ENCODE data around the gene SERP1. TPM values are rescaled to one million over a fixed set of nuclear protein-coding genes. Genes with fewer than 3 reads are reported as not detected.

SERP1 gene
- total RNA-seq, 2 donors from 2014 or later, result 123 to 148 TPM

DNA sequence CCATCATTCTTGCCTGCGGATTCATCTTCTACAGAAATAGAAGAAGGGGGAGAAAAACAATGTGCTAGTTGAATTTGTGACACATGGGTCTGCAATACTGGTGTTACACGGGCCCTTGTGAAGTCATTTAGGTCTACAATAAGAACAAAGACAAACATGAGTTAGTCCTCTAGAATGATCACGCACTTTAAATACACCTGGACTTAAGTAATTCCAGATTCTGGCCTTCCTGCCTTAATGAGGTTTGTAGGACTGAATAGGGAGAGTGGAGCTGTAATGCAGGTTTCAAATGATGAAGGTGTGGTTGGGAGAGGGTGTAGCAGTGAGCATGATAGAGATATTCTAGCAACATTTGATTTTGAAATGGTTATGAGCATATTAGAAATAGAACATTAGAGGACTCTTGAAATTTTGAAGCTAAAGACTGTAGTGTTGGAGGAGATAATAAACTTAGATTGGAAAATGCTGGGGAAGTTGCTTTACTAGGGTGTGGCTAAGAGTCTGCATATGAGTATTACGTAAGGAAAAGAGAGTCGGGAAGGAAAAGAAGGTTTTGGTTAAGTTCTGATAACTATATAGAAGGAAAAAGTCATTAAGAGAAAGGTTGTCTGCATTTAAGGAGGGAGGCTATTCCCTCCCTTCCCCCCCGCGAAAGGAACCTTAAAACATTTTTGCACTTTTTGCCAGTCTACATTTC is 897 bp upstream of the SERP1 start:
- peaks cover 70% of the 10 kb centered on the region for H3K4me1 Mint-ChIP-seq (ENCODE audit: low read depth)
- ATAC-seq (replicated peaks in 1 of 2) (no peak), DNase-seq (no peak)
- peaks cover 16 to 36% of the 10 kb centered on the region in 2 donors for H3K36me3 Mint-ChIP-seq (ENCODE audit: insufficient read depth in 2 of 2)
- H3K4me3 Mint-ChIP-seq, result peak overlapping the region; percentile 94 to 100
- no peaks in the 10 kb centered on the region for H3K9me3 Mint-ChIP-seq
- H3K27me3 Mint-ChIP-seq (ENCODE audit: low read depth), result no peaks in the 10 kb centered on the region
- H3K27ac Mint-ChIP-seq, result peak overlapping the region; percentile 100

- ATAC-seq (replicated peaks in 1 of 2) (peak; percentile 15 to 17), DNase-seq (peak; percentile 58 to 61)
- Mint-ChIP-seq H3K27ac (peak overlapping the region; percentile 100), H3K27me3 (ENCODE audit: low read depth) (no peaks in the 10 kb centered on the region), H3K9me3 (no peaks in the 10 kb centered on the region), H3K4me3 (peak overlapping the region; percentile 94 to 100), H3K4me1 (ENCODE audit: low read depth) (peaks cover 74% of the 10 kb centered on the region), H3K36me3 (ENCODE audit: insufficient read depth in 2 of 2) (peaks cover 15 to 42% of the 10 kb centered on the region in 2 donors)
These were observed 674 bp downstream of the SERP1 start for GRCh38 chr3:150545419-150546225.

DNA sequence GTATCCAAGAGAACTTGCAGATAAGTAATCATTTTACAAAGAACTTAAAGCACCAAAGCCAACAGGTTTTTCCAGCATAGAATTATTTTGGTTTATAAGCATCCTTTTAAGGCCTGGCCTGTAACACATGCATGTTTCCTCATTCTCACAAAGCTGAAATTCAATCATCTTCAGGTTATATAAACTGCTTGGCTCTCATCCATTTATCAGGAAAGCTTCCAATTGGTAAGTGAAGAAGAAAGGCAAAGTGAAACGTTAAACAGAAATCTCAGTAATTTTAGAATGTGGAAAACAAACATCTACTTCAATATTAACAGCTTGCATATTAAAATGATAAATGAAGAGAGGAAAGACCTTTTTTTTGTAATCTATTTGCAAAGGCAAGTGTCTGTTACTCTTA is 1.6 kb downstream of the SERP1 start:
- H3K9me3 Mint-ChIP-seq, result no peaks in the 10 kb centered on the region
- peaks cover 69% of the 10 kb centered on the region for H3K4me1 Mint-ChIP-seq (ENCODE audit: low read depth)
- peak overlapping the region; percentile 100 for H3K27ac Mint-ChIP-seq
- H3K4me3 Mint-ChIP-seq, result peak overlapping the region; percentile 94 to 100
- no peak for DNase-seq
- peaks cover 15 to 42% of the 10 kb centered on the region in 2 donors for H3K36me3 Mint-ChIP-seq (ENCODE audit: insufficient read depth in 2 of 2)
- no peaks in the 10 kb centered on the region for H3K27me3 Mint-ChIP-seq (ENCODE audit: low read depth)
- no peak for ATAC-seq (replicated peaks in 1 of 2)

DNA sequence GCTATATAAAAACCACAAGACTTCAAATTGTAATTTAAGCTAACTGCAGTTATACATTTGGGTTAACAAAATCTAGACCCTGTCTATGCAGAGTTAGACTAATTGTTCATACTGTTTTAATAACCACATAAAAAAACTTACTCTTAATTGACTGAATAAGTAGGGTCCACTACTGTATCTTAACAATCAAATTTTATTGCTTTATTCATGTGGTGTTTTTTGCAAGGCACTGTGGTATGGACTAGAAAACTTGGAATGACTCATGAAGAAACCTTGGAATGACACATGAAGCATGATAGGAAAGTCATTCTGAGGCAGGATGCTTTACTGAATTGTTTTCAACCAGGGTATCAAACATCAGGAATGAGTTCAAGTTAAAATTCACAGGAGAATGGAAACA is 2.3 kb downstream of the SERP1 start:
- no peak for DNase-seq
- peaks cover 15 to 39% of the 10 kb centered on the region in 2 donors for H3K36me3 Mint-ChIP-seq (ENCODE audit: insufficient read depth in 2 of 2)
- H3K4me1 Mint-ChIP-seq (ENCODE audit: low read depth), result peaks cover 62% of the 10 kb centered on the region
- no peak for ATAC-seq (replicated peaks in 1 of 2)
- H3K4me3 Mint-ChIP-seq, result peak overlapping the region; percentile 94 to 100
- H3K27ac Mint-ChIP-seq, result peak overlapping the region; percentile 100
- H3K9me3 Mint-ChIP-seq, result no peaks in the 10 kb centered on the region
- no peaks in the 10 kb centered on the region for H3K27me3 Mint-ChIP-seq (ENCODE audit: low read depth)

DNA sequence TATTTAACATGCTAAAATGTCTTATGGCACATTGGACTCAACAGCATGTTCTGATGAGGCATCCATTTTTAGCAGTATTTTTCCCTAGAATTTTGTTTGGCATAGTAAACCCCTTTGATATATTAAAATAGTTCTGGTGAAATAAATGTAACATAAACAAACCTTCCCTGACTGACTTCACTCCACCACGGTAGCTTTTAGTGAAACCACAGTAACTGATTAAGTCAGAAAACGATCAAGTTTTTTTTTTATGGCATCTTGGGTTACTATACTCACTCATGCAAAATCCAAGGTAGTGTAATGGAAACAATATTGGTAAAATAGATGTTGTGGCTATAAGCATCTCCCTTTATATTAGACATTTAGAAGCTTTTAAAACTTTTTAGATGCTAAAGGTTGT is 2.8 kb downstream of the SERP1 start:
- Mint-ChIP-seq H3K9me3 (no peaks in the 10 kb centered on the region), H3K36me3 (ENCODE audit: insufficient read depth in 2 of 2) (peaks cover 15 to 39% of the 10 kb centered on the region in 2 donors), H3K4me1 (ENCODE audit: low read depth) (peaks cover 57% of the 10 kb centered on the region), H3K4me3 (peak overlapping the region; percentile 94 to 100), H3K27me3 (ENCODE audit: low read depth) (no peaks in the 10 kb centered on the region), H3K27ac (peak overlapping the region; percentile 100)
- ATAC-seq (replicated peaks in 1 of 2), result no peak
- no peak for DNase-seq

- peaks cover 15 to 35% of the 10 kb centered on the region in 2 donors for H3K36me3 Mint-ChIP-seq (ENCODE audit: insufficient read depth in 2 of 2)
- ATAC-seq (replicated peaks in 1 of 2) (no peak), DNase-seq (no peak)
- no peaks in the 10 kb centered on the region for H3K9me3 Mint-ChIP-seq
- no peaks in the 10 kb centered on the region for H3K27me3 Mint-ChIP-seq (ENCODE audit: low read depth)
- peak overlapping the region; percentile 94 to 100 for H3K4me3 Mint-ChIP-seq
- peaks cover 53% of the 10 kb centered on the region for H3K4me1 Mint-ChIP-seq (ENCODE audit: low read depth)
- peak overlapping the region; percentile 100 for H3K27ac Mint-ChIP-seq
These were observed 3.2 kb downstream of the SERP1 start for GRCh38 chr3:150543128-150543527.

- no peak overlapping the region for H3K4me3 Mint-ChIP-seq
- DNase-seq (no peak), ATAC-seq (replicated peaks in 1 of 2) (no peak)
- no peaks in the 10 kb centered on the region for H3K27me3 Mint-ChIP-seq (ENCODE audit: low read depth)
- H3K4me1 Mint-ChIP-seq (ENCODE audit: low read depth), result peaks cover 40% of the 10 kb centered on the region
- H3K36me3 Mint-ChIP-seq (ENCODE audit: insufficient read depth in 2 of 2), result peaks cover 8 to 30% of the 10 kb centered on the region in 2 donors
- no peaks in the 10 kb centered on the region for H3K9me3 Mint-ChIP-seq
- H3K27ac Mint-ChIP-seq, result peak overlapping the region; percentile 91
These were observed 5.3 kb downstream of the SERP1 start for GRCh38 chr3:150540991-150541390.

GRCh38 chr3:150540297-150540696 is 6.0 kb downstream of the SERP1 start:
- H3K27ac Mint-ChIP-seq, result no peak overlapping the region
- H3K9me3 Mint-ChIP-seq, result no peaks in the 10 kb centered on the region

GRCh38 chr3:150538324-150539208 is 7.7 kb downstream of the SERP1 start:
- ATAC-seq (replicated peaks in 1 of 2) (peak; percentile 14 to 30), DNase-seq (no peak)
- peaks cover 26% of the 10 kb centered on the region for H3K4me1 Mint-ChIP-seq (ENCODE audit: low read depth)
- H3K4me3 Mint-ChIP-seq, result no peak overlapping the region
- no peaks in the 10 kb centered on the region for H3K9me3 Mint-ChIP-seq
- no peaks in the 10 kb centered on the region for H3K27me3 Mint-ChIP-seq (ENCODE audit: low read depth)
- H3K36me3 Mint-ChIP-seq (ENCODE audit: insufficient read depth in 2 of 2), result peaks cover 1 to 22% of the 10 kb centered on the region in 2 donors
- no peak overlapping the region for H3K27ac Mint-ChIP-seq

More at GRCh38 chr3:150540297-150540696, 6.0 kb downstream of the SERP1 start:
- DNase-seq, result no peak
- H3K36me3 Mint-ChIP-seq (ENCODE audit: insufficient read depth in 2 of 2), result peaks cover 4 to 27% of the 10 kb centered on the region in 2 donors
- ATAC-seq (replicated peaks in 1 of 2), result no peak
- H3K4me3 Mint-ChIP-seq, result no peak overlapping the region
- H3K27me3 Mint-ChIP-seq (ENCODE audit: low read depth), result no peaks in the 10 kb centered on the region
- H3K4me1 Mint-ChIP-seq (ENCODE audit: low read depth), result peaks cover 40% of the 10 kb centered on the region

DNA sequence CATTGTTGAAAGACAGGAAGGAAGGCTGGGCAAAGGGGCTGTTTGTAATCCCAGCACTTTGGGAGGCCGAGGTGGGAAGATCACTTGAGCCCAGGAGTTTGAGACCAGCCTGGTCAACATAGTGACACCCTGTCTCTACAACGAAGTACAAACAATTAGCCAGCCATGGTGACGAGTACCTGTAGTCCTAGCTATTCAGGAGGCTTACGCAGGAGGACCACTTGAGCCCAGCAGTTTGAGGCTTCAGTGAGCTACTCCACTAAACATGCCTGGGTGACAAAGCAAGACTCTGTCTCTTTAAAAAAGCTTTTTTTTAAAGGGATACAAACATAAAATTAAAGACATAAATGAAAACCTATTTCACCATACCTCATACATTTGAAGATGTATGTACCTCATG is 11.1 kb downstream of the SERP1 start:
- peaks cover 15% of the 10 kb centered on the region for H3K4me1 Mint-ChIP-seq (ENCODE audit: low read depth)
- no peak overlapping the region for H3K4me3 Mint-ChIP-seq
- H3K9me3 Mint-ChIP-seq, result no peaks in the 10 kb centered on the region
- H3K36me3 Mint-ChIP-seq (ENCODE audit: insufficient read depth in 2 of 2), result no peaks in the 10 kb centered on the region
- ATAC-seq (replicated peaks in 1 of 2), result no peak
- H3K27me3 Mint-ChIP-seq (ENCODE audit: low read depth), result no peaks in the 10 kb centered on the region
- DNase-seq, result no peak
- H3K27ac Mint-ChIP-seq, result no peak overlapping the region

- no peaks in the 10 kb centered on the region for H3K9me3 Mint-ChIP-seq
- H3K36me3 Mint-ChIP-seq (ENCODE audit: insufficient read depth in 2 of 2), result no peaks in the 10 kb centered on the region
- no peak for DNase-seq
- no peaks in the 10 kb centered on the region for H3K27me3 Mint-ChIP-seq (ENCODE audit: low read depth)
- H3K4me1 Mint-ChIP-seq (ENCODE audit: low read depth), result peaks cover 15% of the 10 kb centered on the region
- H3K4me3 Mint-ChIP-seq, result peak overlapping the region in 1 of 2 donors; percentile 60
- H3K27ac Mint-ChIP-seq, result peak overlapping the region; percentile 29
- peak; percentile 72 to 77 for ATAC-seq (replicated peaks in 1 of 2)
These were observed 14.5 kb downstream of the SERP1 start for GRCh38 chr3:150531775-150532174.

GRCh38 chr3:150528354-150528797 is 17.9 kb downstream of the SERP1 start:
- H3K27ac Mint-ChIP-seq, result no peak overlapping the region
- DNase-seq (no peak), ATAC-seq (replicated peaks in 1 of 2) (no peak)
- H3K36me3 Mint-ChIP-seq (ENCODE audit: insufficient read depth in 2 of 2), result no peaks in the 10 kb centered on the region
- H3K4me1 Mint-ChIP-seq (ENCODE audit: low read depth), result peaks cover 15% of the 10 kb centered on the region
- H3K9me3 Mint-ChIP-seq, result no peaks in the 10 kb centered on the region
- H3K27me3 Mint-ChIP-seq (ENCODE audit: low read depth), result no peaks in the 10 kb centered on the region
- H3K4me3 Mint-ChIP-seq, result no peak overlapping the region

Measured in activated T-cell treated with anti-CD3 and anti-CD28 coated beads, Interleukin-2, amount 50 U/mL, for 72 hours (primary cell).